GM12878 (cell line): ENCODE data around the gene TRPC4.

Source experiments
- EGR1 ChIP-seq, 2 experiments: IDR thresholded peaks; 1 replicate in 1 of 2; 2 replicates in 1 of 2; pipeline ENCODE4 v1.6.1; 2011 to 2012; ENCODE audit warnings: low read depth in 2 of 2, low read length in 2 of 2, borderline replicate concordance in 1 of 2, mild to moderate bottlenecking in 1 of 2, moderate library complexity in 1 of 2
- EP300 ChIP-seq, 2 experiments: fragments of 150-350 bp in 1 of 2; IDR thresholded peaks; 2 replicates each; pipeline ENCODE4 v1.6.1; 2011 to 2012; ENCODE audit warnings: low read depth in 2 of 2, low read length in 2 of 2, borderline replicate concordance in 1 of 2, improper control_type of control experiment in 1 of 2, inconsistent platforms in 1 of 2; ENCODE audit not compliant: control insufficient read depth in 1 of 2
- EZH2 ChIP-seq: IDR thresholded peaks from 2 replicates; pipeline ENCODE4 v1.6.1; 2012; ENCODE audit warnings: low read depth, mild to moderate bottlenecking, control low read depth, inconsistent platforms, low read length, borderline replicate concordance; ENCODE audit not compliant: control insufficient read depth
- LARP7 ChIP-seq: fragments of 450-650 bp; IDR thresholded peaks from 2 replicates; pipeline ENCODE4 v1.6.1; 2017; ENCODE audit warnings: mild to moderate bottlenecking
- POLR2A ChIP-seq: IDR thresholded peaks from 2 replicates; pipeline ENCODE4 v1.6.1; 2011; ENCODE audit warnings: low read depth, mild to moderate bottlenecking, low read length
- RFX5 ChIP-seq: IDR thresholded peaks from 2 replicates; pipeline ENCODE4 v1.6.1; 2011; ENCODE audit warnings: low read depth, low read length, improper control_type of control experiment
- SUZ12 ChIP-seq: fragments of 200-600 bp; sonication (generic); IDR thresholded peaks from one replicate; pipeline ENCODE4 v1.6.1; 2018; ENCODE audit warnings: antibody characterized with exemption, mild to moderate bottlenecking; ENCODE audit not compliant: unreplicated experiment
- TBL1XR1 ChIP-seq: IDR thresholded peaks from 2 replicates; pipeline ENCODE4 v1.6.1; 2012; ENCODE audit warnings: low read depth, low read length, improper control_type of control experiment
- TCF12 ChIP-seq: IDR thresholded peaks from 2 replicates; pipeline ENCODE4 v1.6.1; 2011; ENCODE audit warnings: low read depth, mild to moderate bottlenecking, low read length
- ZNF274 ChIP-seq: IDR thresholded peaks from one replicate; pipeline ENCODE4 v1.8.0; 2011; ENCODE audit not compliant: insufficient read length, insufficient read depth
- ZZZ3 ChIP-seq: IDR thresholded peaks from 2 replicates; pipeline ENCODE4 v1.6.1; 2011; ENCODE audit warnings: low read depth; ENCODE audit not compliant: control insufficient read depth, insufficient read length
- TF ChIP-seq, protein P1 (sequence below), 3 experiments: IDR thresholded peaks in 2 of 3; conservative IDR thresholded peaks in 1 of 3; 2 replicates each; pipeline ENCODE4 v1.5.1; 2011; ENCODE audit warnings: low read depth in 3 of 3, low read length in 3 of 3, mild to moderate bottlenecking in 3 of 3, control low read depth in 2 of 3, moderate library complexity in 2 of 3, inconsistent platforms in 1 of 3, mixed read lengths in 1 of 3; ENCODE audit not compliant: control insufficient read depth in 2 of 3, insufficient read depth in 1 of 3; ENCODE audit errors: extremely low read depth in 1 of 3

- TF ChIP-seq, protein P1, sequence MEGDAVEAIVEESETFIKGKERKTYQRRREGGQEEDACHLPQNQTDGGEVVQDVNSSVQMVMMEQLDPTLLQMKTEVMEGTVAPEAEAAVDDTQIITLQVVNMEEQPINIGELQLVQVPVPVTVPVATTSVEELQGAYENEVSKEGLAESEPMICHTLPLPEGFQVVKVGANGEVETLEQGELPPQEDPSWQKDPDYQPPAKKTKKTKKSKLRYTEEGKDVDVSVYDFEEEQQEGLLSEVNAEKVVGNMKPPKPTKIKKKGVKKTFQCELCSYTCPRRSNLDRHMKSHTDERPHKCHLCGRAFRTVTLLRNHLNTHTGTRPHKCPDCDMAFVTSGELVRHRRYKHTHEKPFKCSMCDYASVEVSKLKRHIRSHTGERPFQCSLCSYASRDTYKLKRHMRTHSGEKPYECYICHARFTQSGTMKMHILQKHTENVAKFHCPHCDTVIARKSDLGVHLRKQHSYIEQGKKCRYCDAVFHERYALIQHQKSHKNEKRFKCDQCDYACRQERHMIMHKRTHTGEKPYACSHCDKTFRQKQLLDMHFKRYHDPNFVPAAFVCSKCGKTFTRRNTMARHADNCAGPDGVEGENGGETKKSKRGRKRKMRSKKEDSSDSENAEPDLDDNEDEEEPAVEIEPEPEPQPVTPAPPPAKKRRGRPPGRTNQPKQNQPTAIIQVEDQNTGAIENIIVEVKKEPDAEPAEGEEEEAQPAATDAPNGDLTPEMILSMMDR (IDR thresholded peaks at IDR 0.05 in 2 of 3, conservative IDR thresholded peaks at IDR 0.05 in 1 of 3; ENCODE audit: control insufficient read depth in 2 of 3, extremely low read depth in 1 of 3, insufficient read depth in 1 of 3, low read depth in 3 of 3, low read length in 3 of 3), result no peak
- TF ChIP-seq EP300 (IDR thresholded peaks at IDR 0.05; ENCODE audit: borderline replicate concordance in 1 of 2, control insufficient read depth in 1 of 2, low read depth in 2 of 2, low read length in 2 of 2), result no peak
- TF ChIP-seq SUZ12, result no peak
- no peak for TF ChIP-seq TCF12
- TF ChIP-seq EGR1 (IDR thresholded peaks at IDR 0.05; ENCODE audit: borderline replicate concordance in 1 of 2, low read depth in 2 of 2, low read length in 2 of 2), result no peak
- no peak for TF ChIP-seq LARP7
- no peak for TF ChIP-seq EZH2
- TF ChIP-seq POLR2A, result no peak
- TF ChIP-seq RFX5, result no peak
- no peak for TF ChIP-seq ZZZ3
- no peak for TF ChIP-seq TBL1XR1
- TF ChIP-seq ZNF274, result no peak
These were observed 103.1 kb downstream of the TRPC4 start for GRCh38 chr13:37766502-37766901.
